Fibroblast of skin of left quadriceps (primary cell): ENCODE data around the gene IGSF3.

Experiments
- DNase-seq, 2 experiments: peaks; one replicate each; pipeline ENCODE4 v3.0.0-alpha.2; 2013; ENCODE audit warnings: low read depth in 2 of 2

Gene IGSF3

GRCh38 chr1:116686175-116686574 is 18.6 kb upstream of the IGSF3 start:
- DNase-seq = no peak

GRCh38 chr1:116684575-116684974 is 17.0 kb upstream of the IGSF3 start:
- no peak for DNase-seq

- no peak for DNase-seq
Measured at GRCh38 chr1:116682641-116683221, 15.2 kb upstream of the IGSF3 start.

GRCh38 chr1:116681343-116681899 is 13.9 kb upstream of the IGSF3 start:
- no peak for DNase-seq

- DNase-seq = no peak
Measured at GRCh38 chr1:116680752-116681151, 13.2 kb upstream of the IGSF3 start.

GRCh38 chr1:116679828-116680628 is 12.5 kb upstream of the IGSF3 start:
- DNase-seq = no peak

GRCh38 chr1:116679091-116679827 is 11.7 kb upstream of the IGSF3 start:
- no peak for DNase-seq

GRCh38 chr1:116678732-116679090 is 11.2 kb upstream of the IGSF3 start:
- no peak for DNase-seq

GRCh38 chr1:116677474-116678062 is 10.0 kb upstream of the IGSF3 start:
- DNase-seq = no peak

- DNase-seq = no peak
Measured at GRCh38 chr1:116676291-116676690, 8.8 kb upstream of the IGSF3 start.

GRCh38 chr1:116674751-116675150 is 7.2 kb upstream of the IGSF3 start:
- DNase-seq = no peak

GRCh38 chr1:116674011-116674531 is 6.5 kb upstream of the IGSF3 start:
- DNase-seq = no peak

GRCh38 chr1:116671912-116672311 is 4.4 kb upstream of the IGSF3 start:
- no peak for DNase-seq

GRCh38 chr1:116671072-116671760 is 3.7 kb upstream of the IGSF3 start:
- DNase-seq = no peak

- DNase-seq = no peak
Measured at GRCh38 chr1:116668277-116668676, 744 bp upstream of the IGSF3 start.

- DNase-seq = no peak
Measured at GRCh38 chr1:116667078-116667574, 407 bp downstream of the IGSF3 start.

- no peak for DNase-seq
Measured at GRCh38 chr1:116666187-116667077, 1.1 kb downstream of the IGSF3 start.

GRCh38 chr1:116664978-116665371 is 2.6 kb downstream of the IGSF3 start:
- no peak for DNase-seq

- no peak for DNase-seq
Measured at GRCh38 chr1:116664366-116664977, 3.1 kb downstream of the IGSF3 start.

GRCh38 chr1:116663821-116664220 is 3.7 kb downstream of the IGSF3 start:
- no peak for DNase-seq
